Kidney epithelial cell (primary cell): ENCODE results near the gene TUBGCP3. TPM values are rescaled to one million over a fixed set of nuclear protein-coding genes. Genes with fewer than 3 reads are reported as not detected.

Experiments used
- DNase-seq: peaks from one replicate; pipeline ENCODE4 v3.0.0-alpha.2; 2010; ENCODE audit warnings: low read depth
- H3K27me3 ChIP-seq: 2 replicates; pipeline ENCODE4 v1.6.0; 2011; ENCODE audit warnings: low read length; ENCODE audit not compliant: control insufficient read depth, insufficient read depth
- H3K36me3 ChIP-seq: 2 replicates; pipeline ENCODE4 v1.5.1; 2011; ENCODE audit warnings: low read length; ENCODE audit not compliant: control insufficient read depth, insufficient read depth
- H3K4me3 ChIP-seq: 2 replicates; pipeline ENCODE4 v1.5.1; 2011; ENCODE audit warnings: low read depth, mild to moderate bottlenecking, control low read depth, low read length
- CTCF ChIP-seq: IDR thresholded peaks from 2 replicates; pipeline ENCODE4 v1.5.1; 2011; ENCODE audit warnings: mild to moderate bottlenecking, moderate library complexity, low read length, control low read depth, inconsistent platforms; ENCODE audit not compliant: insufficient read depth, poor library complexity, severe bottlenecking
- total RNA-seq: library from RNA; depleted of rRNA; stranded (reverse); fragments of >200 nt; gene quantifications from 2 replicates; pipeline ENCODE4 v1.2.3, GENCODE V29; 2015

Gene TUBGCP3
- total RNA-seq, 1 donor from 2014 or later: 18.0 TPM

GRCh38 chr13:112449545-112449930 is 138.4 kb downstream of the TUBGCP3 start:
- DNase-seq: no peak
- H3K36me3 ChIP-seq: no peaks in the 10 kb centered on the region
- peaks cover 16% of the 10 kb centered on the region for H3K27me3 ChIP-seq
- no peak for TF ChIP-seq CTCF
- no peak overlapping the region for H3K4me3 ChIP-seq

- Histone ChIP-seq H3K4me3 (no peak overlapping the region), H3K36me3 (no peaks in the 10 kb centered on the region), H3K27me3 (peaks cover 19% of the 10 kb centered on the region)
- no peak for DNase-seq
- no peak for TF ChIP-seq CTCF
These were observed 139.1 kb downstream of the TUBGCP3 start for GRCh38 chr13:112448621-112449544.

GRCh38 chr13:112447761-112448603 is 140.0 kb downstream of the TUBGCP3 start:
- no peak for DNase-seq
- Histone ChIP-seq H3K4me3 (no peak overlapping the region), H3K36me3 (no peaks in the 10 kb centered on the region), H3K27me3 (peaks cover 28% of the 10 kb centered on the region)
- TF ChIP-seq CTCF: no peak

GRCh38 chr13:112447306-112447705 is 140.6 kb downstream of the TUBGCP3 start:
- H3K36me3 ChIP-seq: no peaks in the 10 kb centered on the region
- peaks cover 29% of the 10 kb centered on the region for H3K27me3 ChIP-seq

GRCh38 chr13:112446867-112447266 is 141.1 kb downstream of the TUBGCP3 start:
- no peak for DNase-seq
- TF ChIP-seq CTCF: no peak
- peaks cover 29% of the 10 kb centered on the region for H3K27me3 ChIP-seq

More at GRCh38 chr13:112447306-112447705, 140.6 kb downstream of the TUBGCP3 start:
- no peak overlapping the region for H3K4me3 ChIP-seq
- DNase-seq: no peak
- no peak for TF ChIP-seq CTCF

More at GRCh38 chr13:112446867-112447266, 141.1 kb downstream of the TUBGCP3 start:
- Histone ChIP-seq H3K4me3 (no peak overlapping the region), H3K36me3 (no peaks in the 10 kb centered on the region)
